ENCODE data around the gene MPZL1.

- TF ChIP-seq CTCF (IDR thresholded peaks at IDR 0.05) (no peak), EP300 (IDR thresholded peaks at IDR 0.05) (no peak)
Measured at GRCh38 chr1:167774710-167775109, 52.9 kb downstream of the MPZL1 start.

Measured in ovary (tissue), 3 donors.